Mammary epithelial cell (primary cell): ENCODE results near the gene DVL1.

Experiments used
- CTCF ChIP-seq, 2 donors: IDR thresholded peaks in 1 of 2; conservative IDR thresholded peaks in 1 of 2; 2 replicates each; pipeline ENCODE4 v1.5.1; 2011 to 2012; ENCODE audit warnings: inconsistent platforms in 2 of 2, low read length in 2 of 2, mild to moderate bottlenecking in 2 of 2, control low read depth in 1 of 2, low read depth in 1 of 2; ENCODE audit not compliant: insufficient read depth in 1 of 2; ENCODE audit errors: extremely low read depth in 1 of 2
- EZH2 ChIP-seq: IDR thresholded peaks from 2 replicates; pipeline ENCODE4 v1.6.1; 2012; ENCODE audit warnings: low read length, inconsistent platforms, borderline replicate concordance

- peak; percentile 39 to 43 for TF ChIP-seq CTCF (conservative IDR thresholded peaks at IDR 0.05 in 1 of 2, IDR thresholded peaks at IDR 0.05 in 1 of 2; ENCODE audit: extremely low read depth in 1 of 2, insufficient read depth in 1 of 2, low read depth in 1 of 2, low read length in 2 of 2)
- TF ChIP-seq EZH2: no peak
These were observed 49.4 kb downstream of the DVL1 start for GRCh38 chr1:1299686-1300351.
